Measurements from ENCODE around the gene FXYD6.

The FXYD6 gene

GRCh38 chr11:117837791-117838190, 38.7 kb downstream of the FXYD6 start:
- no peak for DNase-seq (ENCODE audit: extremely low read depth, low read depth)
- TF ChIP-seq, protein P1, sequence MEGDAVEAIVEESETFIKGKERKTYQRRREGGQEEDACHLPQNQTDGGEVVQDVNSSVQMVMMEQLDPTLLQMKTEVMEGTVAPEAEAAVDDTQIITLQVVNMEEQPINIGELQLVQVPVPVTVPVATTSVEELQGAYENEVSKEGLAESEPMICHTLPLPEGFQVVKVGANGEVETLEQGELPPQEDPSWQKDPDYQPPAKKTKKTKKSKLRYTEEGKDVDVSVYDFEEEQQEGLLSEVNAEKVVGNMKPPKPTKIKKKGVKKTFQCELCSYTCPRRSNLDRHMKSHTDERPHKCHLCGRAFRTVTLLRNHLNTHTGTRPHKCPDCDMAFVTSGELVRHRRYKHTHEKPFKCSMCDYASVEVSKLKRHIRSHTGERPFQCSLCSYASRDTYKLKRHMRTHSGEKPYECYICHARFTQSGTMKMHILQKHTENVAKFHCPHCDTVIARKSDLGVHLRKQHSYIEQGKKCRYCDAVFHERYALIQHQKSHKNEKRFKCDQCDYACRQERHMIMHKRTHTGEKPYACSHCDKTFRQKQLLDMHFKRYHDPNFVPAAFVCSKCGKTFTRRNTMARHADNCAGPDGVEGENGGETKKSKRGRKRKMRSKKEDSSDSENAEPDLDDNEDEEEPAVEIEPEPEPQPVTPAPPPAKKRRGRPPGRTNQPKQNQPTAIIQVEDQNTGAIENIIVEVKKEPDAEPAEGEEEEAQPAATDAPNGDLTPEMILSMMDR (IDR thresholded peaks at IDR 0.05; ENCODE audit: low read depth, low read length): no peak

GRCh38 chr11:117837070-117837776, 39.2 kb downstream of the FXYD6 start:
- DNase-seq (ENCODE audit: extremely low read depth, low read depth): no peak
- TF ChIP-seq, protein P1 (IDR thresholded peaks at IDR 0.05; ENCODE audit: low read depth, low read length): no peak

- TF ChIP-seq, protein P1 (IDR thresholded peaks at IDR 0.05; ENCODE audit: low read depth, low read length): no peak
- DNase-seq (ENCODE audit: extremely low read depth, low read depth): no peak
Measured at GRCh38 chr11:117836077-117836960, 40.1 kb downstream of the FXYD6 start.

- TF ChIP-seq, protein P1 (IDR thresholded peaks at IDR 0.05; ENCODE audit: low read depth, low read length): no peak
- no peak for DNase-seq (ENCODE audit: extremely low read depth, low read depth)
Measured at GRCh38 chr11:117835576-117835975, 40.9 kb downstream of the FXYD6 start.

GRCh38 chr11:117834838-117835443, 41.5 kb downstream of the FXYD6 start:
- TF ChIP-seq, protein P1 (IDR thresholded peaks at IDR 0.05; ENCODE audit: low read depth, low read length): no peak
- no peak for DNase-seq (ENCODE audit: extremely low read depth, low read depth)

DNA sequence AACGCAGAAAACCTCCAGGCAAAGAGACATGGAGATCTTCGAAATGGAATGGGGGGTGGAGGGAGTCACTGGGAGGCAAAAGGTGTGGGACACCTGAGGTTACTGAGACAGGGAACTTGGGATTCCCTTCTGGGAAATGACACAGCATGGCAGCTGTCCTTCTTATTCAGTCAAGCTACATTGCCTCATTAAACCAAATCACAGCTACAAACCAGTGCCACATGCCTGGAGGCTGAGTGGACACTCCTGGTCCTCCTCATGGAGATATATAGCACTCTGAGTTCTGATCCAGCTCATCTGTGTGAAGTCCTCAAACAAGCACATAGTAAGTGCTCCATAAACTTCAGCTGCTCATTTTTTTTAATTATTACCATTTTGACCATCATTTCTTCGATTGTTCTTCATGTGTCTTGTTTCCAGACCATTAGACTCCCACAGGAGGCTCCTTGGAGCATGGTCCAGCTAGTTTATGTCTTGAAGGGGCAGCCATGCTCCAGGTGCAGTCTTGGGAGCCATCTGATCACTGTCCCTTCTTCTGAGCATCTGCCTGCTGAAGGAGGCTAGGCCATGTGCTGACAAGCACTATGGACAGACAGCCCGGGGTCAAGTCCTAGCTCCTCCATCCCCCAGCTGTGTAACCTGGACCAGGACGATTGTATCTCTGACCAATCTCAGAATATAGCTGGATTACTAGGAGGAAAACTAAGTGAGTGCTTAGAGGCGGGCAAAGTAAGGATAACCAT, 42.2 kb downstream of the FXYD6 start:
- no peak for DNase-seq (ENCODE audit: extremely low read depth, low read depth)
- TF ChIP-seq, protein P1 (IDR thresholded peaks at IDR 0.05; ENCODE audit: low read depth, low read length): no peak

Measured in AG09319 (cell line).